ENCODE data around the gene CRTAC1. TPM values are rescaled to one million over a fixed set of nuclear protein-coding genes. Genes with fewer than 3 reads are reported as not detected.

CRTAC1 gene
- total and polyA plus RNA-seq, 2 experiments from 2014 or later: 0.47 to 1.2 TPM

- H3K27me3 ChIP-seq (ENCODE audit: insufficient read depth): no peaks in the 10 kb centered on the region
- no peak for DNase-seq (ENCODE audit: low spot score)
- Mint-ChIP-seq H3K4me3 (no peak overlapping the region), H3K27ac (no peak overlapping the region), H3K27me3 (ENCODE audit: insufficient read depth, low read depth, poor library complexity) (peaks cover 10% of the 10 kb centered on the region), H3K4me1 (peaks cover 8% of the 10 kb centered on the region), H3K36me3 (ENCODE audit: low read depth) (0 out of 3 replicates have a peak, but pooled peaks cover 3% of the 10 kb centered on the region), H3K9me3 (peaks cover 22% of the 10 kb centered on the region)
- H3K27ac ChIP-seq (ENCODE audit: low read depth): no peak overlapping the region
- TF ChIP-seq ETS1 (IDR thresholded peaks at IDR 0.05) (no peak), JUNB (IDR thresholded peaks at IDR 0.05; ENCODE audit: unreplicated experiment) (no peak), ZNF331 (CRISPR knock-in tag; IDR thresholded peaks at IDR 0.05; ENCODE audit: low read depth) (no peak), NANOG (IDR thresholded peaks at IDR 0.05; ENCODE audit: borderline replicate concordance) (no peak), ZNF114 (CRISPR knock-in tag; IDR thresholded peaks at IDR 0.05) (no peak), STAT1 (IDR thresholded peaks at IDR 0.05; ENCODE audit: unreplicated experiment) (no peak), CREB1 (CRISPR knock-in tag; IDR thresholded peaks at IDR 0.05; ENCODE audit: low read depth) (no peak), EZH2 (IDR thresholded peaks at IDR 0.05; ENCODE audit: low read depth, unreplicated experiment) (no peak), ZNF462 (CRISPR knock-in tag; IDR thresholded peaks at IDR 0.05) (no peak), EZH2phosphoT487 (IDR thresholded peaks at IDR 0.05; ENCODE audit: unreplicated experiment) (no peak), POLR2AphosphoS5 (IDR thresholded peaks at IDR 0.05; ENCODE audit: low read depth) (no peak), CTCF (conservative IDR thresholded peaks at IDR 0.05; ENCODE audit: low read depth in 2 of 2) (no peak), REST (IDR thresholded peaks at IDR 0.05; ENCODE audit: unreplicated experiment) (no peak)
- H3K4me2 ChIP-seq: no peak overlapping the region
- no peaks in the 10 kb centered on the region; the same call in 1 of the 2 replicates for H4K20me1 ChIP-seq (replicated peaks; ENCODE audit: insufficient read depth)
- H3K4me1 ChIP-seq (ENCODE audit: insufficient read depth): no peaks in the 10 kb centered on the region
- H3K79me2 ChIP-seq (replicated peaks; ENCODE audit: insufficient read depth): no peaks in the 10 kb centered on the region
- H2AFZ ChIP-seq: no peak overlapping the region
- no peak for ATAC-seq
- H3K4me3 ChIP-seq: no peak overlapping the region
- H3K9me2 ChIP-seq (ENCODE audit: insufficient read depth): no peaks in the 10 kb centered on the region
- H3F3A ChIP-seq (replicated peaks; ENCODE audit: low read depth): no peaks in the 10 kb centered on the region
- H3K36me3 ChIP-seq (ENCODE audit: insufficient read depth): 0 out of 2 replicates have a peak, but pooled peaks cover 7% of the 10 kb centered on the region
These were observed 89.9 kb downstream of the CRTAC1 start for GRCh38 chr10:97940534-97940933.

All from GM23338 (cell line).